Left ventricle myocardium inferior (tissue), 1 donor: Measurements from ENCODE around the gene MMP17. TPM values are rescaled to one million over a fixed set of nuclear protein-coding genes. Genes with fewer than 3 reads are reported as not detected.

Experiments
- DNase-seq: peaks from one replicate; pipeline ENCODE4 v3.0.0-alpha.2; 2020
- H3K27ac ChIP-seq: fragments of 200-600 bp; replicated peaks from 2 replicates; pipeline ENCODE4 v1.8.0; 2021
- H3K27me3 ChIP-seq: fragments of 200-600 bp; 2 replicates; pipeline ENCODE4 v1.8.0; 2021; ENCODE audit warnings: low read depth
- H3K36me3 ChIP-seq: fragments of 200-600 bp; 2 replicates; pipeline ENCODE4 v1.8.0; 2021
- H3K4me1 ChIP-seq: fragments of 200-600 bp; 2 replicates; pipeline ENCODE4 v1.8.0; 2021
- H3K4me3 ChIP-seq: fragments of 200-600 bp; 2 replicates; pipeline ENCODE4 v1.8.0; 2021; ENCODE audit warnings: mild to moderate bottlenecking, moderate library complexity
- H3K9me3 ChIP-seq: fragments of 200-600 bp; replicated peaks from 2 replicates; pipeline ENCODE4 v1.8.0; 2021
- intact Hi-C: fragments of 100-400 bp; cut with micrococcal nuclease; formaldehyde crosslinking; loops from one replicate; pipeline ENCODE4 v1.11.0; 2022
- total RNA-seq: library from RNA; stranded (reverse); fragmentation: NEBNext Ultra II Directional; extraction: Animal tissue kit (Norgen Biotek cat#: 25700); gene quantifications from one replicate; pipeline ENCODE4 v1.2.1, GENCODE V29; 2021
- TF ChIP-seq, protein P1 (sequence below): fragments of 200-600 bp; IDR thresholded peaks from 2 replicates; pipeline ENCODE4 v1.8.0; 2021; ENCODE audit warnings: antibody characterized with exemption, mild to moderate bottlenecking, borderline replicate concordance
- donor health status: DM: no; HTN: yes; CAD: no; lungs with severe emphysema.

The MMP17 gene
- total RNA-seq, 1 donor from 2014 or later = 0.77 TPM

DNA sequence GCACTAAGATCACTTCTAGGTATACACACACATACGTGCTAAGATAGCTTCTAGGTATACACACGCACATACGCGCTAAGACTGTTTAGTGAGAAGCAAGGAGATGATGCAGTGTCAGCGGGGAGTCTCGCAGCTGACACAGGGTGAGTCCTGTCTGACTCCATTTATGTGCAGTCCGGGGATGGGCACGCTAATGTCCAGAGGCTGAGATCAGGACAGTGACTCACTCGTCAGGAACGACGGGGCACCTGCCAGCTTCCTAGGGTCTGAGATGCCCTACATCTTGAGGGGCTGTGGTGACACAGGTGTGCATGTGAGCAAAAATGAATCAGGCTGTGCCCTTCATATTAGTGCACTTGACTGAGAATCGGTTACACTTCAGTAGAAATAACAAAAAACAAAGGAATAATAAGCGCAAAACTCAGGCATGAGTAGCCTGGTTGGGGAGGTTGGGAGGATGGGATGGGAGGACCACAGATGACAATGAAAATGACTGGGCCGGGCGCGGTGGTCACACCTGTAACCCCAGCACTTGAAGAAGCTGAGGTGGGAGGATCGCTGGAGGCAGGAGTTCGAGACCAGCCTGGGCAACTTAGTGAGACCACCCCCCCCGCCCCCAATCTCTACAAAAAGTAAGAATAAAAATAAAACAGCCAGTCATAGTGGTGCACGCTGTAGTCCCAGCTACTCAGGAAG, 37.1 kb downstream of the MMP17 start:
- peaks cover 31% of the 10 kb centered on the region for H3K27me3 ChIP-seq
- H3K9me3 ChIP-seq = no peaks in the 10 kb centered on the region
- no peak for DNase-seq
- TF ChIP-seq, protein P1, sequence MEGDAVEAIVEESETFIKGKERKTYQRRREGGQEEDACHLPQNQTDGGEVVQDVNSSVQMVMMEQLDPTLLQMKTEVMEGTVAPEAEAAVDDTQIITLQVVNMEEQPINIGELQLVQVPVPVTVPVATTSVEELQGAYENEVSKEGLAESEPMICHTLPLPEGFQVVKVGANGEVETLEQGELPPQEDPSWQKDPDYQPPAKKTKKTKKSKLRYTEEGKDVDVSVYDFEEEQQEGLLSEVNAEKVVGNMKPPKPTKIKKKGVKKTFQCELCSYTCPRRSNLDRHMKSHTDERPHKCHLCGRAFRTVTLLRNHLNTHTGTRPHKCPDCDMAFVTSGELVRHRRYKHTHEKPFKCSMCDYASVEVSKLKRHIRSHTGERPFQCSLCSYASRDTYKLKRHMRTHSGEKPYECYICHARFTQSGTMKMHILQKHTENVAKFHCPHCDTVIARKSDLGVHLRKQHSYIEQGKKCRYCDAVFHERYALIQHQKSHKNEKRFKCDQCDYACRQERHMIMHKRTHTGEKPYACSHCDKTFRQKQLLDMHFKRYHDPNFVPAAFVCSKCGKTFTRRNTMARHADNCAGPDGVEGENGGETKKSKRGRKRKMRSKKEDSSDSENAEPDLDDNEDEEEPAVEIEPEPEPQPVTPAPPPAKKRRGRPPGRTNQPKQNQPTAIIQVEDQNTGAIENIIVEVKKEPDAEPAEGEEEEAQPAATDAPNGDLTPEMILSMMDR = no peak
- no peak overlapping the region for H3K27ac ChIP-seq
- no peaks in the 10 kb centered on the region for H3K36me3 ChIP-seq
- intact Hi-C loops = no loop called here
- no peak overlapping the region for H3K4me3 ChIP-seq
- peaks cover 6% of the 10 kb centered on the region for H3K4me1 ChIP-seq

DNA sequence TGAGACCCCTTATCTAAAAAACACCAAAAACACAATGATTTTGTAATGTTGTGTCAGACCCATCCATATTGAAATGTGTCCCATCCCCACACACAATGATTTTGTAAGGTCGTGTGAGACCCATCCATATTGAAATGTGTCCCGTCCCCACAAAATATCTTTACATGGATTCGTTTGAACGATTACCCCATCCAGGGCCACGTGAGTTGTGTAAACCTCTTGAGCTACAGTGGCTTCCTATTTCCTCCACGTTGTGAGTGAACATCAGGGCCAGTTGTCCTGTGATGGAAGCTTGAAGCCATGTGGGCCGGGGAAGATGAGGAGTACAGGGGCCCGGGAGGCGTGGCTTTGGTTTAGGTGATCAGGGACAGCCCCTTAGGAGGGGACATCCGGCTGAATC, 39.3 kb downstream of the MMP17 start:
- peaks cover 15% of the 10 kb centered on the region for H3K27me3 ChIP-seq
- DNase-seq = no peak
- no peak overlapping the region for H3K4me3 ChIP-seq
- H3K4me1 ChIP-seq = no peaks in the 10 kb centered on the region
- no peak overlapping the region for H3K27ac ChIP-seq
- intact Hi-C loops = no loop called here
- H3K36me3 ChIP-seq = no peaks in the 10 kb centered on the region
- no peaks in the 10 kb centered on the region for H3K9me3 ChIP-seq
- TF ChIP-seq, protein P1 = no peak

DNA sequence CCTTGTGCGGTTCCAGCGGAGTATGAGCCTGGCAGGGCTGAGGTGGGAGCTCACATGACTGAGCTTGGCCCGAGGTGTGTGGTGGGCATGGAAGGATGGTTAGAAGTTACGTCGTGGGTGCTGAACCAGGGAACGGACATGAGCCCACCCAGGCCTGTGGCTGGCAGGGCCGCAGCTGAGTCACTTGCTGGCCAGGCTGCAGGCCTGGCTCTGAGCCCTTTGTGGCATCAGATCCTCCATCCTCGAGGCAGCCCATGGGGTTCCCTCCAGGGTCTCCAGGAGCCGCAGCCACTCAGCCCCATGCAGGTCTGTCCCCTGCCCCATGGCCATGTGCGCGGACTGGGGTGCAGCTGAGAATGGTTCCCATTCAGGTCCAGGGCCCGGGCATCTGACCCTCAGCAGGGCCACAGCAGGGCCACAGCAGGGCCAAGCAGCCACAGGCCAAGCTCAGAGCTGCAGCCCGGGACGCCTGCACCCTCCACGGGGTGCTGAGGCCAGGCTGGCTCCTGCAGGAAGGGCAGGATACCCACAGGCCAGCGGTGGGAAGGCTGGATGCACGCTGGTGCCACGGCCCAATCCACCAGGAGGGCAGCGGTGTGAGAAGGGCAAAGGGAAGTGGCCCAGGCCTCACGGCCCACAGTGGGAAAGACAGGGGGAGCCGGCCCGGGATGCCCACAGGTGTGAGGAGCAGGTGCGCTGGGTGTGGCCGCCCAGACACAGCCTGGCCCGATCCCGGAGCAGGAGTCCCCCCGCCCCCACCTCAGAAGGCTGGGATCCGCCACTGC, 39.9 kb downstream of the MMP17 start:
- TF ChIP-seq, protein P1 = no peak
- H3K4me1 ChIP-seq = no peaks in the 10 kb centered on the region
- H3K9me3 ChIP-seq = no peaks in the 10 kb centered on the region
- DNase-seq = no peak
- H3K27ac ChIP-seq = no peak overlapping the region
- no peak overlapping the region for H3K4me3 ChIP-seq
- intact Hi-C loops = no loop called here
- H3K27me3 ChIP-seq = peaks cover 10% of the 10 kb centered on the region
- no peaks in the 10 kb centered on the region for H3K36me3 ChIP-seq

DNA sequence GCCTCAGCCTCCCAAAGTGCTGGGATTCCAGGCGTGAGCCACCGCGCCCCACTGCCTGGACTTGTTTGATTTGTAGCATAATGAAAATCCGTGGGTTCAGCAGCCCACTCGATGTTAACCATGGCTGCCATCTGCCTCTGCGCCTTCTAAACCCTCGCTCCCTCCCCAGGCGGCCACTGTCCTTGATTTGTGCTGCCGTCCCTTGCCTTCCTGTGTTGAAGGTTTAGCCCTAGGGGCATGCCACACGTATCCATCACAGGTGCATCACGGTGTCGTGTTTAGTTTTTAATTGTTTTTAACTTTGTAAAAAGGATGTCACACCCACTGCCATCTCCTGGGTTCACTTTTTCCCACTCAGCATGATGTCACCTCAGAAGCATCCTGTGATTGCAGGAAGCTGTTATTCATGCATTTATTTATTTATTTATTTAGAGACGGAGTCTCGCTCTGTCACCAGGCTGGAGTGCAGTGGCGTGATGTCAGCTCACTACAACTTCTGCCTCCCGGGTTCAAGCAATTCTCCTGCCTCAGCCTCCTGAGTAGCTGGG, 41.8 kb downstream of the MMP17 start:
- no peak for DNase-seq
- intact Hi-C loops = no loop called here
- Histone ChIP-seq H3K9me3 (no peaks in the 10 kb centered on the region), H3K4me1 (no peaks in the 10 kb centered on the region), H3K4me3 (no peak overlapping the region), H3K27ac (no peak overlapping the region), H3K27me3 (no peaks in the 10 kb centered on the region), H3K36me3 (no peaks in the 10 kb centered on the region)
- TF ChIP-seq, protein P1 = no peak

DNA sequence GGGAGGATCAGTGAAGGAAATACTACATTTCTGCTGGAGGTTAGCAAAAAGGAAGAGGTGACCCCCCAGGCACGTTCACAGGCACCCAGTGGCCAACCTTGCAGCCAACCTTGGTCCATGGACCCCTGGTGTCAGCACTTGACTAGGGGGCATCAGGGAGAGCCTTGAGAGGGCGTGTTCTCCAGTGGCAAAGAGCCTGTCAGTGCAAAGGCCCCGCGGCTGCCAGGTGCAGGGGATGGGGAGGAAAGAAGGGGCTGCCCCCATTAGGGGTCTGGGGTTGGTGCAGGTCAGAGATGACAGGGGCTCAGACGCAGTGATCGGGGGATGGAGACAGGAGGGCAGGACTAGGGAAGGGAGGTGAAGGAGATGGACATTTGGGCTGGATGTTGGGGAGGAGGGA, 43.5 kb downstream of the MMP17 start:
- TF ChIP-seq, protein P1 = no peak
- DNase-seq = no peak
- Histone ChIP-seq H3K27me3 (no peaks in the 10 kb centered on the region), H3K9me3 (no peaks in the 10 kb centered on the region), H3K4me1 (no peaks in the 10 kb centered on the region), H3K27ac (no peak overlapping the region), H3K36me3 (no peaks in the 10 kb centered on the region), H3K4me3 (no peak overlapping the region)
- intact Hi-C loops = no loop called here
